ENCODE data around the gene SOX6. TPM values are rescaled to one million over a fixed set of nuclear protein-coding genes. Genes with fewer than 3 reads are reported as not detected.

SOX6 gene
- total RNA-seq, 4 donors from 2014 or later, result 1.7 to 3.6 (median 3.2) TPM

DNA sequence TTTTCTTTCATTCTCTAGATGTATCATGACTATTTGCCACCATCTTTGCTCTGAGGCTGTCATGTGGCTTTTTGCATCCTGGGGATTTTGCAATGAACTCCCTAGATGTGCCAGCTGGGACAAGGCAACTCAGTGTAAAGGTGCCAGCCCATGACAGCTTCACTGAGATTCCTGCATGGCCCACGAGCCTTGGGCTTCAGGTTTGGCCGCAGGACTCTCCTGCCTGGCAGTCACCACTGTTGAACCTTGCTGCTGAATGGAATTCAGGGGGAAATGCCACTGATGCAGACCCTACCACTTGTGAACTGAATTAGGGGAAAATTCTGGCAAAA, 385.2 kb downstream of the SOX6 start:
- H3K36me3 ChIP-seq, result no peaks in the 10 kb centered on the region
- peaks cover 25 to 36% (median 32%) of the 10 kb centered on the region in 4 donors for H3K4me1 ChIP-seq
- no peaks in the 10 kb centered on the region for H3K27me3 ChIP-seq
- H3K9me3 ChIP-seq, result no peaks in the 10 kb centered on the region
- H3K4me3 ChIP-seq, result no peak overlapping the region
- TF ChIP-seq CTCF (IDR thresholded peaks at IDR 0.05), result no peak
- TF ChIP-seq POLR2AphosphoS5 (IDR thresholded peaks at IDR 0.05), result no peak
- TF ChIP-seq EP300 (IDR thresholded peaks at IDR 0.05), result no peak
- TF ChIP-seq POLR2A (IDR thresholded peaks at IDR 0.05; ENCODE audit: low read depth), result no peak
- DNase-seq (ENCODE audit: extremely low spot score), result no peak
- WGBS, result 100% methylated on average over 2 of the region's 2 CpGs
- intact Hi-C loops (cut with DNase I), result no loop called here
- no peak overlapping the region for H3K27ac ChIP-seq (replicated peaks in 1 of 4)

- peaks cover 25 to 35% (median 32%) of the 10 kb centered on the region in 4 donors for H3K4me1 ChIP-seq
- WGBS, result 77% methylated on average over 3 of the region's 3 CpGs
- DNase-seq (ENCODE audit: extremely low spot score), result no peak
- H3K4me3 ChIP-seq, result no peak overlapping the region
- H3K9me3 ChIP-seq, result no peaks in the 10 kb centered on the region
- TF ChIP-seq POLR2AphosphoS5 (IDR thresholded peaks at IDR 0.05) (no peak), EP300 (IDR thresholded peaks at IDR 0.05) (no peak), CTCF (IDR thresholded peaks at IDR 0.05) (no peak), POLR2A (IDR thresholded peaks at IDR 0.05; ENCODE audit: low read depth) (no peak)
- no peaks in the 10 kb centered on the region for H3K27me3 ChIP-seq
- intact Hi-C loops (cut with DNase I), result no loop called here
- H3K27ac ChIP-seq (replicated peaks in 1 of 4), result no peak overlapping the region
- no peaks in the 10 kb centered on the region for H3K36me3 ChIP-seq
Measured at GRCh38 chr11:15970506-15971214, 385.7 kb downstream of the SOX6 start.

DNA sequence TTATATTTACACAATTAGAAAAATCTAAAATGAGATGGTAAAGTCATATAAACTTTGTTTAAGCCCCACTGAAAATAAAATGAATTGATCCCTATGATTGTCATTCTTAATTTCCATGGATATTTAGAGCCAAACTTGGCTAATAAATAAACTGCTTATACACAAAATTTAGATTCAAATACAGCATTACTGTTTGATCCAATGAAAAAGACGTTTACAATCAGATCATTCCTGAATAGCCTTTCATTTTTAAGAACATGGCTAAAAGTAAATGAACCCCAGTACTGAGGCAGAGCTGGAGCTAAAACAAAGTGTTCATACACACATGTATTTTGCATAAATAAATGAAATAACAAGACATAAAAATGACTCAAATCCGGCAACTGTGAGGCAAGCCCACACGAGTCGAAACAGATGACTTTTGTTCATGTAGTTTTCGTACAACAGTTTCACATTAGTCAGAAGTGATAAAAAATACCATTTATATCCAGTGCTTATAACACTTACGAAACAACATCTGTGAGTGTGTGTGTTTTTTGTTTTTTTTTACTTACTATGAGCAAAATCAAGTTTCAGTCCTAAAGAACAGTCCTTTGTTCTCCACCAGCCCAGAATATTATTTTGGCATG, 386.5 kb downstream of the SOX6 start:
- H3K27ac ChIP-seq (replicated peaks in 1 of 4), result peak overlapping the region; percentile 25 to 71 (median 48)
- DNase-seq (ENCODE audit: extremely low spot score), result no peak
- H3K9me3 ChIP-seq, result no peaks in the 10 kb centered on the region
- WGBS, result 73% methylated on average over 6 of the region's 6 CpGs
- intact Hi-C loops (cut with DNase I), result no loop called here
- peaks cover 25 to 35% (median 32%) of the 10 kb centered on the region in 4 donors for H3K4me1 ChIP-seq
- H3K36me3 ChIP-seq, result no peaks in the 10 kb centered on the region
- no peaks in the 10 kb centered on the region for H3K27me3 ChIP-seq
- no peak for TF ChIP-seq POLR2AphosphoS5 (IDR thresholded peaks at IDR 0.05)
- no peak for TF ChIP-seq POLR2A (IDR thresholded peaks at IDR 0.05; ENCODE audit: low read depth)
- TF ChIP-seq CTCF (IDR thresholded peaks at IDR 0.05), result no peak
- TF ChIP-seq EP300 (IDR thresholded peaks at IDR 0.05), result no peak
- H3K4me3 ChIP-seq, result no peak overlapping the region

DNA sequence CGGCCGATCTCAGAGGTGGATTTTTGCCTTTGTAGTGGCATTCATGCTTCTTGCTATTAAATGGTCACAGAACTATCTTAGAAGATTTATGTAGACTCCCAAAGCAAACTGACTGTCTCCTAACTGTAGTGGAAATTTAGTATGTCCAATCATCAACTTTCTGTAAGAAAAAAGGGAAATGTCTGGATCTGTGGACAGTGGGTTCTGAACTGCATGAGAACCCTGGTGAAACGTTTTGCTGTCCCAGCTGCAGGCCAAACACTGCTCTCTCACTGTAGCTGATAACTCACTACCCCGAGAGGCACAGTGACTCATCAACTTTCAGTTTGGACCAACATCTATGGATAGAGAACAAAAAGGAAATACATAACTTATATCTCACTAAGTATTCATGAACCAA, 387.1 kb downstream of the SOX6 start:
- Histone ChIP-seq H3K9me3 (no peaks in the 10 kb centered on the region), H3K27me3 (no peaks in the 10 kb centered on the region), H3K36me3 (no peaks in the 10 kb centered on the region), H3K27ac (replicated peaks in 1 of 4) (peak overlapping the region; percentile 34 to 71 (median 56)), H3K4me3 (peak overlapping the region in 1 of 4 donors; percentile 1), H3K4me1 (peaks cover 25 to 35% (median 32%) of the 10 kb centered on the region in 4 donors)
- intact Hi-C loops (cut with DNase I), result no loop called here
- TF ChIP-seq EP300 (IDR thresholded peaks at IDR 0.05) (no peak), POLR2AphosphoS5 (IDR thresholded peaks at IDR 0.05) (peak; percentile 59 to 60)
- DNase-seq (ENCODE audit: extremely low spot score), result no peak
- 42% methylated on average over 4 of the region's 4 CpGs for WGBS

GRCh38 chr11:15968461-15969130, 387.8 kb downstream of the SOX6 start:
- Histone ChIP-seq H3K4me1 (peaks cover 25 to 35% (median 32%) of the 10 kb centered on the region in 4 donors), H3K4me3 (no peak overlapping the region), H3K27me3 (no peaks in the 10 kb centered on the region), H3K9me3 (no peaks in the 10 kb centered on the region), H3K27ac (replicated peaks in 1 of 4) (peak overlapping the region; percentile 50 to 71 (median 60)), H3K36me3 (no peaks in the 10 kb centered on the region)
- intact Hi-C loops (cut with DNase I), result no loop called here
- TF ChIP-seq POLR2AphosphoS5 (IDR thresholded peaks at IDR 0.05) (no peak), POLR2A (IDR thresholded peaks at IDR 0.05; ENCODE audit: low read depth) (no peak), EP300 (IDR thresholded peaks at IDR 0.05) (no peak), CTCF (IDR thresholded peaks at IDR 0.05) (no peak)
- no peak for DNase-seq (ENCODE audit: extremely low spot score)
- 72% methylated on average over 10 of the region's 10 CpGs for WGBS

All from esophagus muscularis mucosa (tissue), 4 donors.